ENCODE data around the gene STIM2. TPM values are rescaled to one million over a fixed set of nuclear protein-coding genes. Genes with fewer than 3 reads are reported as not detected.
"Not testable (repeated sequence)": the region's sequence is repeated elsewhere in the genome, so short reads cannot be mapped to it uniquely, and the experiment has no call there.

Gene STIM2
- total RNA-seq, 1 donor from 2014 or later, result 35.5 TPM

DNA sequence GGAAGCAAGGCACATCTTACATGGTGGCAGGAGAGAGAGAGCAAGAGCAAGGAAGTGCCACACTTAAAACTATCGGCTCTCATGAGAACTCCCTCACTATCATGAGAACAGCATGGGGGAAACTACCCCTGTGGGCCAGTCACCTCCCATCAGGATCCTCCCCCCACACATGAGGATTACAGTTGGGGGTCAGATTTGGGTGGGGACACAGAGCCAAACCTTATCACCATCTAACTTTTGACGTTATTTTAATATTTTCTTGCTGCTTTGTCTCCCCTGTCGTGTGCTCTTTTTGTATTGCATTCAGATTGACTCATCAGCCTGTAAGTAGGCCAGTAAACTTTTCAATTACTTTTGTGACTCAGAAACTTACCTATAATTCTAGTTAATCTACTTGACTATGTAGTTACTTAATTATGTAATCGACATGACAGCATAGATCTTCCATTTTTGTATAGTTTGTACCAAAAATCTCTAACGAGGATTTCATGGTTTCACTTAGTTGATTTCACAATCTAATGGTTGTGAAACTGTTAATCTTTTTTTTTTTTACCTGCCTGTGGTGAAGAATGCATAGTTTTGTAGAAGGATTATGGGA is 18.3 kb downstream of the STIM2 start:
- Mint-ChIP-seq H3K4me1 (ENCODE audit: low read depth) (peaks cover 49% of the 10 kb centered on the region), H3K9me3 (peaks cover 7% of the 10 kb centered on the region), H3K36me3 (ENCODE audit: low read depth) (peaks cover 23% of the 10 kb centered on the region), H3K4me3 (ENCODE audit: low read depth) (no peak overlapping the region), H3K27me3 (ENCODE audit: low read depth) (no peaks in the 10 kb centered on the region), H3K27ac (peak overlapping the region; percentile 76)
- DNase-seq (ENCODE audit: low spot score), result no peak
- intact Hi-C loops (cut with micrococcal nuclease), result no loop called here

DNA sequence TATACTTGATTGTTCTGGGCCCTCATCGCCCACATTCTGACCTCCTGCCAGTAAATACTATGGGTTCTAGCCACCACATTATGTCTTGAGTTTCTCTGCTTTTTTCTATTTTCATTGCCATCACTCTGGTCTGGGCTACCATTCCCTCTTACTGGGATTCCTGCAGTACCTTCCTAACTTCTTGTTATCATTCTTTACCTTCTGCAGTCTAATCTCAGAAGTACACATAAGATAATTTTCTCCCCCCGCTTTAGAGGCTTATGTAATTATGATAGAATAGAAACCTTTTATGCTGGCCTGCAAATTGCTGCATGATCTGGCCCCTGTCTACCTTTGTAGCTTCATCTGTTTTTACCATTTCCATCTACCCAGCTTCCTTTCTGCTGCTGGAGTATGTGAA is 19.2 kb downstream of the STIM2 start:
- H3K4me3 Mint-ChIP-seq (ENCODE audit: low read depth), result no peak overlapping the region
- intact Hi-C loops (cut with micrococcal nuclease), result loop anchor here (10.0 kb wide), 1 partner anchor 135 kb away; no protein-coding TSS in a partner anchor
- peaks cover 7% of the 10 kb centered on the region for H3K9me3 Mint-ChIP-seq
- no peaks in the 10 kb centered on the region for H3K27me3 Mint-ChIP-seq (ENCODE audit: low read depth)
- H3K4me1 Mint-ChIP-seq (ENCODE audit: low read depth), result peaks cover 56% of the 10 kb centered on the region
- peak overlapping the region; percentile 21 for H3K27ac Mint-ChIP-seq
- peaks cover 23% of the 10 kb centered on the region for H3K36me3 Mint-ChIP-seq (ENCODE audit: low read depth)
- no peak for DNase-seq (ENCODE audit: low spot score)

DNA sequence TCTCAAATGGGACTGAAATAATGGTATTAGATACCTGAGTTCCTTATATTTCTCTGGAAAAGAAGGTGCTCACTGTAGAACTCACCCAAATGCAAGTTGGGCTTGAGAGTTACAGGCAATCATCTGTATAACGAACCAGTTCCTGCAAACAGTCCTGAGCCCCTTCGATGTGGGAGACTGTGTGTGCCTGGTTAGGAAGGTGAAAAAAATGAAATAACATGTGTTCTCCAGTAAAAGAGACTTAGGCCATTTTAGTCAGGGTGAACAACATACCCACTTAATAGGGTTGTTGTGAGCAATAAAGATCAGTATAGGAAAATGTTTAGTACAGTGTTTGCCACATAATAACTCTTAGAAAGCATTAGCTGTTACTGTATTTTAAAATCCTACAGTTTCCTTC is 23.4 kb downstream of the STIM2 start:
- intact Hi-C loops (cut with micrococcal nuclease), result loop anchor here (1.0 to 10.0 kb wide), 4 partner anchors 11 to 139 kb away; partner anchors contain the start of gene STIM2
- H3K4me1 Mint-ChIP-seq (ENCODE audit: low read depth), result peaks cover 63% of the 10 kb centered on the region
- peak overlapping the region; percentile 19 for H3K4me3 Mint-ChIP-seq (ENCODE audit: low read depth)
- H3K36me3 Mint-ChIP-seq (ENCODE audit: low read depth), result peaks cover 9% of the 10 kb centered on the region
- no peak for DNase-seq (ENCODE audit: low spot score)
- no peaks in the 10 kb centered on the region for H3K27me3 Mint-ChIP-seq (ENCODE audit: low read depth)
- H3K27ac Mint-ChIP-seq, result peak overlapping the region; percentile 89
- no peaks in the 10 kb centered on the region for H3K9me3 Mint-ChIP-seq

DNA sequence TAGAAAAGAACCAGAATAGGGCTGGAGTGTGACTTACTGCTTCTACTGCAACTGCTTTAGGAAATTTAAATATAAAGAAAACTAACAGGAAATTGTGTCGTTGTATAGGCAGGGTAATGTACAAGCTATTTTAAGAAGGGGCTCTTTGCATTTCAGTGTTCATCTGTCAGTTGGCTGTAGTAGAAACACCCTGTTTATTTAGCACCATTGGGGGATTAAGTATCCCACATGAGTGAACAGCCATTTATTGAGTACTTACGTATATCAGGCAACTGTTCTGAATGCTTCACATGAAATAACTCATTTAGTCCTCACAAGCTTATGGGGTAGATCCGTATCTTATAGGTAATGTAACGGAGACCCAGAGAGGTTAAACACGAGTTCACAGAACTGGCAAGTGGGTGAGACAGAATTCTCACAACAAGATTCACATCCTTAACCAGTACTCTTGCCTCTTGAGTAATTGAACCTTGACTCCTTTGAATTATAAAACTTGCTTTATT is 23.9 kb downstream of the STIM2 start:
- intact Hi-C loops (cut with micrococcal nuclease), result loop anchor here (1.0 to 10.0 kb wide), 4 partner anchors 11 to 140 kb away; partner anchors contain the start of gene STIM2
- Mint-ChIP-seq H3K4me3 (ENCODE audit: low read depth) (peak overlapping the region; percentile 74), H3K36me3 (ENCODE audit: low read depth) (peaks cover 11% of the 10 kb centered on the region), H3K9me3 (no peaks in the 10 kb centered on the region), H3K4me1 (ENCODE audit: low read depth) (peaks cover 61% of the 10 kb centered on the region), H3K27me3 (ENCODE audit: low read depth) (no peaks in the 10 kb centered on the region), H3K27ac (peak overlapping the region; percentile 89)
- no peak for DNase-seq (ENCODE audit: low spot score)

DNA sequence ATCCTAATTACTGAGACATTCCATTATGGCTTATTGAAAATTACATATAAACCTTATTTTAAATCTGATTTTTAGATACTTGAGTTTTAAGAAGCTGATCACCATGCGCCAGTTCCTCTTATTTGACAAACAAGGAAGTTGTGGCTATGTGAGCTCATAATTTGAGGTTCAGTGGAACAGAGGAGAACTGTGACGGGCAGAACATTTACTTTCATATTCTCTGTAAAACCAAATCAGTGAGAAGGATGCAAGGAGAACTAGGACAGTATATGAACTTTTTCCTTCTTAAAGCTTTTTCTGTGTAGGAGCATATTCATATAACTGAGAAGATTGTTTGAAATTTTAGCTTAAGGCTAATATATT is 25.3 kb downstream of the STIM2 start:
- peak overlapping the region; percentile 89 for H3K27ac Mint-ChIP-seq
- DNase-seq (ENCODE audit: low spot score), result no peak
- H3K4me1 Mint-ChIP-seq (ENCODE audit: low read depth), result peaks cover 55% of the 10 kb centered on the region
- peaks cover 19% of the 10 kb centered on the region for H3K36me3 Mint-ChIP-seq (ENCODE audit: low read depth)
- intact Hi-C loops (cut with micrococcal nuclease), result loop anchor here (1.0 to 10.0 kb wide), 6 partner anchors 23 to 141 kb away; no protein-coding TSS in a partner anchor
- peak overlapping the region; percentile 74 for H3K4me3 Mint-ChIP-seq (ENCODE audit: low read depth)
- no peaks in the 10 kb centered on the region for H3K27me3 Mint-ChIP-seq (ENCODE audit: low read depth)
- peaks cover 5% of the 10 kb centered on the region for H3K9me3 Mint-ChIP-seq

DNA sequence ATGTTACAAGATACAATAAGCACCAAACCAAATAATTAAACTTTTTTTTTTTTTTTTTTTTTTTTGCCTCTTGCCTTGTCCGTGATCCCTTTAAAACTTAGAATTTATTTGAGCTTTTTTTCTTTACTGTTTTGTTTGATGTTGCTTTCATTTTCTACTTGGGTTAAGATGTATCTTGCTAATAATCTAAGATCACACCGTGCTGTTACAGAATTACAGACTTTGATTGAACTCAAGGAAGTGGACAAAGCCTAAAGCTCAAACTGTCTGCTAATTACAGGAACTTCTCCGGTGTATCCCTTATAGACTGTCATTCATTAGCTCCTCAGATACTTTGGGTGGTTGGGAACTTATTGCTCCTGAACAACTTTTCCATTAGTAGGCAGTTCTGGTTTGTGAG is 26.5 kb downstream of the STIM2 start:
- H3K9me3 Mint-ChIP-seq, result peaks cover 10% of the 10 kb centered on the region
- peaks cover 28% of the 10 kb centered on the region for H3K36me3 Mint-ChIP-seq (ENCODE audit: low read depth)
- H3K4me3 Mint-ChIP-seq (ENCODE audit: low read depth), result peak overlapping the region; percentile 79
- no peaks in the 10 kb centered on the region for H3K27me3 Mint-ChIP-seq (ENCODE audit: low read depth)
- intact Hi-C loops (cut with micrococcal nuclease), result loop anchor here (2.0 to 10.0 kb wide), 4 partner anchors 22 to 142 kb away; no protein-coding TSS in a partner anchor
- H3K4me1 Mint-ChIP-seq (ENCODE audit: low read depth), result peaks cover 57% of the 10 kb centered on the region
- no peak for DNase-seq (ENCODE audit: low spot score)
- peak overlapping the region; percentile 89 for H3K27ac Mint-ChIP-seq

DNA sequence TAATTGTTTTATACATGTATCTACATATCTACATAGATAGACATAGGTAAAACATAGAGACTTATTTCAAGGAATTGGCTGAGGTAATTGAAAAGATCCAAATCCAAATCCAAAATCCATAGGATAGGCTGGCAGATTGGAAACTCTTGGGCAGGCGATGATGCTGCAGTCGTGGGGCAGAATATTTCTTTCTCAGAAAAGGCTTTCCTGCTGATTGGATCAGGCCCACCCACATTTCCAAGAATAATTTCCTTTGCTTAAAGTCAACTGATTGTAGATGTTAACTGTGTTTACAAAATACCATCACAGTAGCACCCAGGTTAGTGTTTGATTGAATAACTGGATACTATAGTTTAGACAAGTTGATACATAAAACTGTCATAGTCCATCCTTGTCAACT is 27.2 kb downstream of the STIM2 start:
- peaks cover 59% of the 10 kb centered on the region for H3K4me1 Mint-ChIP-seq (ENCODE audit: low read depth)
- intact Hi-C loops (cut with micrococcal nuclease), result loop anchor here (2.0 to 10.0 kb wide), 4 partner anchors 21 to 143 kb away; no protein-coding TSS in a partner anchor
- H3K27me3 Mint-ChIP-seq (ENCODE audit: low read depth), result no peaks in the 10 kb centered on the region
- no peak overlapping the region for H3K4me3 Mint-ChIP-seq (ENCODE audit: low read depth)
- peaks cover 34% of the 10 kb centered on the region for H3K36me3 Mint-ChIP-seq (ENCODE audit: low read depth)
- no peak for DNase-seq (ENCODE audit: low spot score)
- peaks cover 10% of the 10 kb centered on the region for H3K9me3 Mint-ChIP-seq
- peak overlapping the region; percentile 55 for H3K27ac Mint-ChIP-seq

DNA sequence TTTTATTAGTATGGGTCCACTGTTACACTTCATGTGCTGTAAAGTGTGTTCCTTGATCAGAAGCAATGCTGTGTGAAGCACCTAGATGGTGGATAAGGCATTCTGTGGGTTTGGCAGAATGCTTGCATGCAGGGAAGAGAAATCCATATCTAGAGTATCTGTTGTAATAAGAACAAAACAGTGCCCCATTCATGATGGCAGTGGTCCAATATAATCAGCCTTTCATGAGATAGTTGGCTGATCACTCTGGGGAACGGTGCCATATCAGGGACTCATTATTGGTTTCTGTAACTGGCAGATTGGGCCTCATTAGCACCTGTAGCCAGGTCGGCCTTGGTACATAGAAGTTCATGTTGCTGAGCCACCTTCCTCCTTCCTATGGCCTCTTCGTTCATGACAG is 28.7 kb downstream of the STIM2 start:
- no peak overlapping the region for H3K27ac Mint-ChIP-seq
- H3K9me3 Mint-ChIP-seq, result peaks cover 10% of the 10 kb centered on the region
- intact Hi-C loops (cut with micrococcal nuclease), result loop anchor here (10.0 kb wide), 1 partner anchor 145 kb away; no protein-coding TSS in a partner anchor
- no peak overlapping the region for H3K4me3 Mint-ChIP-seq (ENCODE audit: low read depth)
- DNase-seq (ENCODE audit: low spot score), result no peak
- H3K27me3 Mint-ChIP-seq (ENCODE audit: low read depth), result no peaks in the 10 kb centered on the region
- H3K4me1 Mint-ChIP-seq (ENCODE audit: low read depth), result peaks cover 52% of the 10 kb centered on the region
- peaks cover 35% of the 10 kb centered on the region for H3K36me3 Mint-ChIP-seq (ENCODE audit: low read depth)

DNA sequence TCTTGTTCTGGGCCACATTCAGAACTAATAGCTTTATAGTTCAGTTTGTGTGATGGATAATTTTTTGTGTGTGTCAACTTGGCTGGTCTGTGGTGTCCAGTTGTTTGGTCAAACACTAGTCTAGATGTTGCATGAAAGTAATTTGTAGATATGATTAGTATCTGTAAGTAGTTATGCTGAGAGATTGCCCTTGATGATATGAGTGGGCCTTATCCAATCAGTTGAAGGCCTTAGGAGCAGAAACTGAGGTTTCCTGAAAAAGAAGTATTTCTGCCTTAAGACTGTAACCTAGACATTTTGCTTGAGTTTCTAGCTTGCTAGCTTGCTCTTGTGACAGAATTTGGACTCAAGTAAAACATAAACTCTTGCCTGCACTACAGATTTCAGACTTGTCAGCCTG is 30.4 kb downstream of the STIM2 start:
- Mint-ChIP-seq H3K27ac (no peak overlapping the region), H3K4me1 (ENCODE audit: low read depth) (peaks cover 40% of the 10 kb centered on the region), H3K9me3 (peaks cover 10% of the 10 kb centered on the region), H3K27me3 (ENCODE audit: low read depth) (no peaks in the 10 kb centered on the region), H3K36me3 (ENCODE audit: low read depth) (peaks cover 49% of the 10 kb centered on the region), H3K4me3 (ENCODE audit: low read depth) (no peak overlapping the region)
- DNase-seq (ENCODE audit: low spot score), result no peak
- intact Hi-C loops (cut with micrococcal nuclease), result no loop called here

DNA sequence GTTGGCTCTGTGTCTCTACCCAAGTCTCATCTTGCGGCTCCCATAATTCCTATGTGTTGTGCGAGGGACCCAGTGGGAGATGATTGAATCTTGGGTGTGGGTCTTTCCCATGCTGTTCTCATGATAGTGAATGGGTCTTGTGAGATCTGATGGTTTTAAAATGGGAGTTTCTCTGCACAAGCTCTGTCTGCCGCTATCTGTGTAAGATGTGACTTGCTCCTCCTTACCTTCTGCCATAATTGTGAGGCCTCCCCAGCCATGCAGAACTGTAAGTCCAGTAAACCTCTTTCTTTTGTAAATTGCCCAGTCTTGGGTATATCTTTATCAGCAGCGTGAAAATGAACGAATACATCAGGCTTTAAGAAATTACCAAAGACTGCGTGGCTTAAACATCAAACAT is 31.2 kb downstream of the STIM2 start:
- Mint-ChIP-seq H3K36me3 (ENCODE audit: low read depth) (peaks cover 57% of the 10 kb centered on the region), H3K4me1 (ENCODE audit: low read depth) (peaks cover 32% of the 10 kb centered on the region), H3K27ac (no peak overlapping the region), H3K27me3 (ENCODE audit: low read depth) (no peaks in the 10 kb centered on the region), H3K4me3 (ENCODE audit: low read depth) (no peak overlapping the region), H3K9me3 (peaks cover 10% of the 10 kb centered on the region)
- intact Hi-C loops (cut with micrococcal nuclease), result no loop called here
- DNase-seq (ENCODE audit: low spot score), result no peak

DNA sequence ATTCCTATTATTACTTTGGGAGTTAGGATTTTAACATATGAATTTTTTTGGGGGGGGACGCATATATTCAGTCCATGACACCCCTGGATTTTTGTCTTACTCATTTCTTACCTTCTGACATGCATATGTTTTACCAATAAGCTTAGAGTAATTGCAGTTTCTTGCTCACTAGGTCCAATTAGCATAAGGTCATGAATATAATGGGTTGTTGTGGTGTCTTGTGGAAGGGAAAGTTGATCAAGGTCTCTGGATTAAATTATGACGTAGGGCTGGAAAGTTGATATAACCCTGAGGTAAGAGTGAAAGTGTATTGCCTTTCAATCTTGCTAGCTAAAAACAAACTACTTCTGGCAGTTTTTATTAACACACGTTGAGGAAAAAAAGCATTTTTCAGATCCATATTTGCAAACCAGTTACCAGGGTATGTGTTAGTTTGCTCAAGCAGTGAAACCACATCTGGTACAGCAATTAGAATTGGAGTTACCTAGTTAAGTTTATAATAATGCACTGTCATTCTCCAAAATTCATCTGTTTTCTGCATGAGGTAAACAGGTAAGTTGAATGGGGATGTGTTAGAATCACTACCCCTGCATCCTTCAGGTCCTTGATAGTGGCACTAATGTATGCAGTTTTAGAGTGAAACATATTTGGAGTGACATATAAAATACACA is 32.0 kb downstream of the STIM2 start:
- H3K4me1 Mint-ChIP-seq (ENCODE audit: low read depth), result peaks cover 30% of the 10 kb centered on the region
- peaks cover 58% of the 10 kb centered on the region for H3K36me3 Mint-ChIP-seq (ENCODE audit: low read depth)
- H3K27ac Mint-ChIP-seq, result no peak overlapping the region
- DNase-seq (ENCODE audit: low spot score), result no peak
- no peak overlapping the region for H3K4me3 Mint-ChIP-seq (ENCODE audit: low read depth)
- intact Hi-C loops (cut with micrococcal nuclease), result no loop called here
- H3K27me3 Mint-ChIP-seq (ENCODE audit: low read depth), result no peaks in the 10 kb centered on the region
- peaks cover 10% of the 10 kb centered on the region for H3K9me3 Mint-ChIP-seq

DNA sequence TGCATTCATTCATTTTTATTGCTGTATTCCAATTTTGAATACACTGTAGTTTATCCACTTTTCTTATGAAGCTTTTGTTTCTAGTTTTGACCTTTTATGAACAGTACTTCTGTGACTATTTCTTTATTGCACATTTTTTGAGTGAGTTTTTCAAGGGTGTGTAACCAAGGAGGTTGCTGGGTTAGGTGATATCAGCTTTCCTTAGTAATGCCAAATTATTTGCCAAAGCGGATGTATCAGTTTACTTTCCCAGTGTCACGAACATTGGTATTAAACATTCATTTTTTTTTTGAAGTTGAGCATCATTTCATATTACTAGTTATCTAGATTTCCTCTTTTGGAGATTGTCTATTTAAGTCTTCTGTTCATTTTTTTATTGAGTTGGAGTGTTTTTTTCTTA is 32.9 kb downstream of the STIM2 start:
- peaks cover 10% of the 10 kb centered on the region for H3K9me3 Mint-ChIP-seq
- no peaks in the 10 kb centered on the region for H3K27me3 Mint-ChIP-seq (ENCODE audit: low read depth)
- no peak overlapping the region for H3K4me3 Mint-ChIP-seq (ENCODE audit: low read depth)
- H3K27ac Mint-ChIP-seq, result no peak overlapping the region
- H3K36me3 Mint-ChIP-seq (ENCODE audit: low read depth), result peaks cover 56% of the 10 kb centered on the region
- DNase-seq (ENCODE audit: low spot score), result no peak
- H3K4me1 Mint-ChIP-seq (ENCODE audit: low read depth), result peaks cover 28% of the 10 kb centered on the region
- intact Hi-C loops (cut with micrococcal nuclease), result no loop called here

DNA sequence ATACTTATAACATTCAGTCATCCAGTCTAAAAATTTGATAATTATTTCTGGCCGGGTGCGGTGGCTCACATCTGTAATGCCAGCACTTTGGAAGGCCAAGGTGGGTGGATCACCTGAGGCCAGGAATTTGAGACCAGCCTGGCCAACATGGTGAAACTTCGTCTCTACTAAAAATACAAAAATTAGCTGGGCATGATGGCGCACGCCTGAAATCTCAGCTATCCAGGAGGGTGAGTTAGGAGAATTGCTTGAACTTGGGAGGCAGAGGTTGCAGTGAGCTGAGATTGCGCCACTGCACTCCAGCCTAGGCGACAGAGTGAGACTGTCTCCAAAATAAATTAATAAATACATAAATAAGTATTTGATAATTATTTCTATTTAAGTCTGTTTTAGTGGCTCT is 34.2 kb downstream of the STIM2 start:
- not testable (repeated sequence) for H3K27me3 Mint-ChIP-seq (ENCODE audit: low read depth); H3K27ac Mint-ChIP-seq; DNase-seq (ENCODE audit: low spot score); H3K9me3 Mint-ChIP-seq; H3K4me3 Mint-ChIP-seq (ENCODE audit: low read depth)
- H3K36me3 Mint-ChIP-seq (ENCODE audit: low read depth), result peaks cover 43% of the 10 kb centered on the region
- H3K4me1 Mint-ChIP-seq (ENCODE audit: low read depth), result peaks cover 27% of the 10 kb centered on the region
- intact Hi-C loops (cut with micrococcal nuclease), result loop anchor here (5.0 kb wide), 1 partner anchor 33 kb away; the partner anchor contains the start of gene STIM2

Data from activated T-helper 2 cell treated with anti-CD3 and anti-CD28 coated beads, Interferon-gamma antibody, Interleukin-2, Interleukin-4, amounts not matched to agents 10 μg/mL and 5 μg/mL and 100 μg/mL, durations not matched to agents 14 hours and 24 hours and 36 hours (primary cell).